Thyroid gland (tissue), 4 donors: Measurements from ENCODE around the gene RNF166.

ENCODE experiments used
- CTCF ChIP-seq, 6 experiments: fragments of 200-600 bp in 3 of 6; fragments of 450-650 bp in 3 of 6; sonication (generic) in 3 of 6; IDR thresholded peaks; one replicate each; pipeline ENCODE4 v1.5.1; 2016 to 2019; ENCODE audit warnings: antibody characterized with exemption in 6 of 6, mild to moderate bottlenecking in 2 of 6, inconsistent platforms in 1 of 6, moderate library complexity in 1 of 6
- POLR2A ChIP-seq, 2 donors: fragments of 450-650 bp; IDR thresholded peaks; one replicate each; pipeline ENCODE4 v1.6.1; 2017; ENCODE audit warnings: antibody characterized with exemption in 2 of 2, mild to moderate bottlenecking in 2 of 2, moderate library complexity in 1 of 2

GRCh38 chr16:88739977-88740726 lies 33.9 kb upstream of the RNF166 start:
- TF ChIP-seq CTCF (IDR thresholded peaks at IDR 0.05), result no peak
- no peak for TF ChIP-seq POLR2A (IDR thresholded peaks at IDR 0.05)
